ENCODE measurements around the gene CCDC197.
A peak's percentile ranks its signal among the peaks of the same experiment; 100 is the strongest.

CCDC197 gene

DNA sequence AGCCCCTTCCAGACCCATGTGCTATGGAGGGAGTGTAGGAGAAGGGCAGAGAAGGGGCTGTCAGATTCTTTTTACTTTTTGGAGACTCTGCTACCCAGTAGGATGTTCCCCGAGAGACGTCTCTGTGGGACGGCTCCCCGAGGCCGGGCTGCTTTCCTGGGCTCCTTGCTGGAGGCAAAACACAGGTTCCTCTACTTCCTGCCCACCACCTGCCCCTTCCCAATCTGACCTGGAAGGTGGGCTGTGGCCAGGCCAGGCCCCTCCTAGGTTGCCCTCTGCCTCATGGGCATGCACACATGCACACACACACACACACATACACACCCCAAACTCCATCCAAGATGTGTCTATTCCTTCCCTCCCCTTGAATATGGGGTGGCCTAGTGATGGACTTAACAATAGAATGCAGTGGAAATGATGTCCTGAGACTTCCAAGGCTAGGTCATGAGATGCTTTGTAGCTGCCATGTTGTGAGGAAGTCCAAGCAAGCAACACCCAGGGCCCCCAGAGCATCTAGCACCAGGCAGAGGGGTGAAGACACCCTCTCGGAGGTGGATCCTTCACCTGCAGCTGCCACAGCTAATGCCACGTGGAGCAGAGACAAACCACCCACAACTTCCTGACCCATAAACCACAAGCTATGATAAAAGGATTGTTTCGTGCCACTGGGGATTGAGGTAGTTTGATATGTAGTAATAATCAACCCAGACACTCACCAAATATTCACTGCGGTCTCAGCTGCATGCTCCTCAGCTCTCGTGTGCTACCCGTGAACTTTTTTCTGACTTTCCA is 19.1 kb upstream of the CCDC197 start:
- DNase-seq (ENCODE audit: low spot score), result peak; percentile 75

DNA sequence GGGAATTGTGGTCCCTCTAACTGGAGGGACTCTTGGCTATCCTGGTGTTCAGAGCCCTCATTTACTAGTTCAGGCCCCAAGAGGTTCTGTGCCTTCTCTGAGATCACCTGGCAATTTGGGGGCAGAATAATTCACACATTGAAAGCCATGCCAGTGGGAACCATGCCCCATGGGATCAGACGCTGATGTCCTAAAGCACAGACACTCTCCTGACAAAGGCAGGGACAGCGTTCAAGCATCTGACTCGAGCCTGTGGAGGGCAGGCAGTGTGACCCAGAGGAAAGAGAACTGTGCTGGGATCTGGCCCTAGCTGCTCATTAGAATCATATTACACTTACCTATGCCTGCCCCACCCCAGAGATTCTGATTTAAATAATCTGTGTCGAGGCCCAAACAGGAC is 18.4 kb upstream of the CCDC197 start:
- DNase-seq (ENCODE audit: low spot score), result no peak

DNA sequence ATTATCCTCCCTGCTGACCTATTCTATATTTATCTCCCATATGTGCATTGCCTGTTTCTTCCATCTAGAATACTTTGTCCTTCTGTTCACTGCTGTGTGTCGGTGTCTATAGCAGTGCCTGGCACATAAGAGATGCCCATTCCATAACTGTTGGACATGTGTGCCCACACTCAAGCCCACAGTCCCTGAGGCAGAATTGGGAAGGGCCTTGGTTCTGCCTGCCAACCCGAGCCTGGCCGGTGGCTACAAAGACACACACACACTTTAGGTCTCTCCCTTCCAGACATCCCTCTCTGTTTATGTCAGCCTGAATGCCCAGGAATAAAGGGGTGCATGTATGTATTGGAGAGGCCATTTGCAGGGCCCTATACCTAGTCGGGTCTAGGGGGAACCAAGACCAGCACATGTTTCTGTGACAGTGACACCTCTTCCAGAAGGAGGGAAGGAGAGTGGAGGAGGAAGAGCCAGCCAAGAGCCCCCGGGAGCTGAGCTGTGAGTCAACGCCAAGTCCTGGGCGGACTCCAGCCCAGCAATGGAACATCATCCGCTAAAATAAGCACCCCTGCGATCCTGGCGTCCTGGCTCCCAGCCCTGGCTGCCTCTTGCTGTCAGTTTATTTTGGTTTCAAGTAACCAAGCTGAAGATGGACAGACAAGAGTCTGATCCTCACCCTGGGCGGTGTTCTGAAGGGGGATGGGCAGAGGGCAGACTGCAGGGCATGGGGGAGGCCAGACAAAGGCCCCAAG is 16.5 kb upstream of the CCDC197 start:
- DNase-seq (ENCODE audit: low spot score), result no peak

DNA sequence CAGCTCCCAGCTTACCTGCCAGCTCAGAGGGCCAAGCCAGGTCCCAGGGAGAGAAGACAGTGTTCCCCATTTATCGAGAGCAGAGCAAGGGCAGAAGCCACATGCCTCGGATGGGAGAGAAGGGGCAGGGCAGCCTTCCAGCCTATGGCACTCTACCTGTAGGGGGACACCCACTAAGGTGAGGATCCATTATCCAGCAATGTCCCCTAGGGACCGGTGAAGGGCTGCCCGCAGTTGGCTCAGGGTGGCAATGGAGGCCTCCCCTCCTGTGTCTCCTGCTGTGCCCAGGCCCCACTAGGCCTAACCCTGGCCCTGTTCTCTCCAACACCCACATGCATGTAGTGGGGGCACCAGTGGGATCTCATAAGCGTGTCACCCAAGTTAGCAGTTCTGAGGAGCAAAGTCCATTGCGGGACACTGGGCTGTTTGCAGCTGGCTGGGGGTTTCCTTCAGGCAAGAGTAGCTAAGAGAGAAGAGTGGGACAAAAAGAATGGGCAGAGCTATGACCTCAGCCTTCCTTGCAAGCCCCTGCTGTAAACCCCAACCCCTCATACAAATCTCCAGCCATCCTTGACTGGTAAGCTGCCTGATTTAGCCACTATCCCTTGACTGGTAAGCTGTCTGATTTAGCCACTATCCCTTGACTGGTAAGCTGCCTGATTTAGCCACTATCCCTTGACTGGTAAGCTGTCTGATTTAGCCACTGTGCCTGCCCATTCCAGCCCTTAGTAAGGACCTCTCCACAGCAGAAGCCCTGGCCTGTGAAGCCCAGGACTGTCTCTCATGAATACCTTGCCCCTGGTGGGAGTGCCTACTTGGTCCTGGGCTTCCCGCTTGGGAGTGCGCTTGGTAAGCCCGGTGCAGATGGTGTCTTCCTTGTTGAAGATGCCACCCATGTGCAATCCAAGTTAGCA is 15.5 kb upstream of the CCDC197 start:
- DNase-seq (ENCODE audit: low spot score), result no peak

DNA sequence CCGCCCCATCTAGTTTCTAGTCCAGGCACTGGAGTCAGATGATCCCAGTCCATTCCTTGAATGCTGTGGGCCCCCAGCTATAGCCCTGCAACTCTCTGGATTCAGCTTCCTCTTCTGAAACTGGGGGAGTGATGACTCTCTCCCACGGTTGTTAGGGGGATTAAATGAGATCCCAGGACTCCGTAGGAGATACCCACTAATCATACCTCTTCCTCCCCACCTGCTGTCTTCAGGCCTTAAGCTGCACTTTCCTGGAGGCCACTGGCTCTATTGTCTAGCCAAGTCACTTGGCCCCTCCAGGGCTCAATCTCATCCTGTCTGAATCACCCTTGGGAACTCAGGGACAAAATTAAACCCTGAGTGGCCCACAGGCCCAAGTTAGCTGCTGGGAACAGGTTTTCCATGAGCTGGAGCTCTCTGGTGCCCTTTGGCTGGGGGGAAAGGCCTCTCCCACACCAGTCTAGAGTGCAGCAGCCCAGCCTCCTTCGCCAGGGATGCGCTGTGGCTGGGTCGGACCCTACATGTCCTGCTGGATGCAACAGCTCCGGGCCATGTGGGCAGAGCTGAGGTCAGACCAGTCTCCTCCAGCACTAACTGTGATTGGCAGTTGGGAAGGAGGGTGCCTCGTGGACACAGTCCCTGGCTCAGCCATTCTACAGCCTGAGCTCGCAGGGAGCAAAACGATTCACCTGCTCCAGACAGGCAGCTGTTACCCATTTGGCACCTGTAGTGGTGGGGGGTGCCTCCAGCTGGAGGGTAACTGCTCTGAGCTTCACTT is 14.7 kb upstream of the CCDC197 start:
- no peak for DNase-seq (ENCODE audit: low spot score)

GRCh38 chr14:93984070-93984469 is 13.0 kb upstream of the CCDC197 start:
- no peak for DNase-seq (ENCODE audit: low spot score)

- no peak for DNase-seq (ENCODE audit: low spot score)
These were observed 12.1 kb upstream of the CCDC197 start for GRCh38 chr14:93984987-93985410.

- DNase-seq (ENCODE audit: low spot score), result no peak
These were observed 10.1 kb upstream of the CCDC197 start for GRCh38 chr14:93986955-93987354.

- no peak for DNase-seq (ENCODE audit: low spot score)
These were observed 9.7 kb upstream of the CCDC197 start for GRCh38 chr14:93987376-93987775.

DNA sequence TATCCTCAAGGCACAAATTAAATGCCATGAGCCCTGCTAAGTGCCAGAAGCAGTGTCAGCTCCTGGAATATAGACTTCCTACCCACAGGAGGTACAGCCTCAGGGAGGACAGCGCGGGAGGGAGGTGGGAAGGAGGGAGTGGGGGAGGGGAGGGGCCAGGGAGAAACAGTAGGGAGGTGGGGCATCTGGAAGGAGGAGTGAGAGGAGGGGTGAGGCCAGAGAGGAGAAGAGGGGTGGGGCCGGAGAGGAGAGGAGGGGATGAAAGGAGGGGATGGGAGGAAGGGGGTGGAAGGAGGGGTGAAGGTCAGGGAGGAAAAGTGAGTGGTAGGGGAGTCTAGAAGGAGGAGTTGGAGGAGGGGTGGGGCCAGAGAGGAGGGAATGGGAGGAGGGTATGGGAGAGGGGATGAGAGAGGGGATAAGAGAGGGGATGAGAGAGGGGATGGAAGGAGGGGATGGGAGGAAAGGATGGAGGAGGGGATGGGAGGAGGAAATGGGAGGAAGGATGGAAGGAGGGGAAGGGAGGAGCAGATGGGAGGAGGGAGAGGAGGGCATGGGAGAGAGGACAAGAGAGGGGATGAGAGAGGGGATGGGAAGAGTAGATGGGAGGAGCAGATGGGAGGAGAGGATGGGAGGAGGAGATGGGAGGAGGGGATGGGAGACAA is 9.2 kb upstream of the CCDC197 start:
- DNase-seq (ENCODE audit: low spot score), result no peak

- no peak for DNase-seq (ENCODE audit: low spot score)
These were observed 7.2 kb upstream of the CCDC197 start for GRCh38 chr14:93989939-93990338.

GRCh38 chr14:93991212-93991611 is 5.9 kb upstream of the CCDC197 start:
- no peak for DNase-seq (ENCODE audit: low spot score)

DNA sequence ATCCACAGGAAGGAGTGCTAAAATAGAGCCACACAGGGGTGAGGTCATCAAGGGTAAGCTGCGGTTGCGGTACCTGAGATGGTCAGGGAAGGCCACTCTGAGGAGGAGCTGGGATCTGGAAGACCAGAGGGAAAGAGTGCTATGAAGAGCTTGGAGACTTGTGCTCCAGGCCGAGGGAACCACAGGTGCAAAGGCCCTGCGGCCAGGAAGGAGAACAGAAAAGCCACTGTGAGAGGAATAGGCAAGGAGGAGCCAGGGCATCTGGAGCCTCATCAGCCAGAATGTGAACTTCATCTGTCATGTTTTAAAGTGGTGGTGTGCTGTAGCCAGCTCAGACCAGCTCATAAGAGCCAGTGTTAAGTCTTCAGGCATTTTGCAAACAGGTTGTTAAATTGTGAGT is 5.5 kb upstream of the CCDC197 start:
- no peak for DNase-seq (ENCODE audit: low spot score)

GRCh38 chr14:93993382-93993781 is 3.7 kb upstream of the CCDC197 start:
- DNase-seq (ENCODE audit: low spot score), result no peak

- DNase-seq (ENCODE audit: low spot score), result no peak
These were observed 2.0 kb upstream of the CCDC197 start for GRCh38 chr14:93994919-93995682.

DNA sequence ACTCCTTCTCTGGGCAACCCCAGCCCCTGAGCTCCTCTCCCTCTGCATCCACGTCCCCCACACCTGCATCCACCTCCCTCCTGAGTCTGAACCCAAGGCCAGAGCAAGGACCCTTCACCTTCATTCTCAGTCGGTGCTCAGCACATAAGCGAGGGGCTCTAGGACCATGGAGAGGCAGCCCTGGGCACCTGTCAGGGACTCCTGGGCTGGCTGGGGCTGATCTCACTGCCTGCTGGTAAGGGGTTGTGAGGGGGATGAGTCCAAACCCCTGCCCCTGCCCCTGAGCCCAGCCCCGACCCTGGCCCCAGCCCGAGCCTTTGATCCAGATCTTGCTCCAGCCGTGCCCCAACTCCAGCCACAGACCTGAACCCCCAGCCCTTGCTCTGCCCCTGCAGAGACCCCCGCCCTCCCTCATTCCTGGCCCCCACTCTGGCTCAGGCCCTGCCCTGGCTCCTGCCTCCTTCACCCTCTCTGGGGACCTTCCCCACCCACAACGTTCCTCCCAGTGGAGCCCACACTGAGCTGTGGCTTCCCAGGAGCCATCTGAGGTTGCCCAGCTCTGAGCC is 888 bp upstream of the CCDC197 start:
- DNase-seq (ENCODE audit: low spot score), result no peak

- no peak for DNase-seq (ENCODE audit: low spot score)
These were observed 1.1 kb downstream of the CCDC197 start for GRCh38 chr14:93997916-93998870.

GRCh38 chr14:93998871-93999403 is 1.8 kb downstream of the CCDC197 start:
- DNase-seq (ENCODE audit: low spot score), result no peak

GRCh38 chr14:93999573-93999972 is 2.5 kb downstream of the CCDC197 start:
- DNase-seq (ENCODE audit: low spot score), result no peak
